ACC112 (cell line): ENCODE data around the gene KRT79.
A peak's percentile ranks its signal among the peaks of the same experiment; 100 is the strongest.

Source experiments
- H2AFZ ChIP-seq: fragments of 200-600 bp; sonication (generic); one replicate; pipeline ENCODE4 v1.6.0; 2017; ENCODE audit warnings: antibody characterized with exemption, low read length; ENCODE audit not compliant: unreplicated experiment
- H3K27ac ChIP-seq: fragments of 200-600 bp; sonication (generic); 2 replicates; pipeline ENCODE4 v1.5.1; 2014; ENCODE audit warnings: low read depth, mild to moderate bottlenecking, antibody characterized with exemption, low read length, moderate library complexity
- H3K27me3 ChIP-seq: fragments of 200-600 bp; sonication (generic); 2 replicates; pipeline ENCODE4 v1.6.1; 2014; ENCODE audit warnings: mild to moderate bottlenecking, antibody characterized with exemption, low read length, moderate library complexity, mixed read lengths; ENCODE audit not compliant: insufficient read depth
- H3K36me3 ChIP-seq: fragments of 200-600 bp; sonication (generic); 2 replicates; pipeline ENCODE4 v1.6.1; 2016; ENCODE audit warnings: mild to moderate bottlenecking, antibody characterized with exemption, low read length, moderate library complexity, mixed read lengths; ENCODE audit not compliant: insufficient read depth
- H3K4me1 ChIP-seq: fragments of 200-600 bp; sonication (generic); one replicate; pipeline ENCODE4 v1.6.1; 2016; ENCODE audit warnings: low read length, mixed read lengths; ENCODE audit not compliant: insufficient read depth, unreplicated experiment, control insufficient read depth
- H3K4me3 ChIP-seq: fragments of 200-600 bp; sonication (generic); 2 replicates; pipeline ENCODE4 v1.5.1; 2014; ENCODE audit warnings: mild to moderate bottlenecking, low read depth, low read length
- H3K79me2 ChIP-seq: fragments of 200-600 bp; sonication (generic); one replicate; pipeline ENCODE4 v1.6.0; 2016; ENCODE audit warnings: low read length; ENCODE audit not compliant: control insufficient read depth, unreplicated experiment, insufficient read depth

The KRT79 gene

GRCh38 chr12:52872644-52873389 lies 38.7 kb upstream of the KRT79 start:
- H2AFZ ChIP-seq = no peak overlapping the region
- no peaks in the 10 kb centered on the region for H3K79me2 ChIP-seq
- peaks cover 49% of the 10 kb centered on the region for H3K4me1 ChIP-seq
- no peaks in the 10 kb centered on the region for H3K36me3 ChIP-seq
- no peaks in the 10 kb centered on the region for H3K27me3 ChIP-seq
- H3K27ac ChIP-seq = peak overlapping the region; percentile 93
- H3K4me3 ChIP-seq = no peak overlapping the region

DNA sequence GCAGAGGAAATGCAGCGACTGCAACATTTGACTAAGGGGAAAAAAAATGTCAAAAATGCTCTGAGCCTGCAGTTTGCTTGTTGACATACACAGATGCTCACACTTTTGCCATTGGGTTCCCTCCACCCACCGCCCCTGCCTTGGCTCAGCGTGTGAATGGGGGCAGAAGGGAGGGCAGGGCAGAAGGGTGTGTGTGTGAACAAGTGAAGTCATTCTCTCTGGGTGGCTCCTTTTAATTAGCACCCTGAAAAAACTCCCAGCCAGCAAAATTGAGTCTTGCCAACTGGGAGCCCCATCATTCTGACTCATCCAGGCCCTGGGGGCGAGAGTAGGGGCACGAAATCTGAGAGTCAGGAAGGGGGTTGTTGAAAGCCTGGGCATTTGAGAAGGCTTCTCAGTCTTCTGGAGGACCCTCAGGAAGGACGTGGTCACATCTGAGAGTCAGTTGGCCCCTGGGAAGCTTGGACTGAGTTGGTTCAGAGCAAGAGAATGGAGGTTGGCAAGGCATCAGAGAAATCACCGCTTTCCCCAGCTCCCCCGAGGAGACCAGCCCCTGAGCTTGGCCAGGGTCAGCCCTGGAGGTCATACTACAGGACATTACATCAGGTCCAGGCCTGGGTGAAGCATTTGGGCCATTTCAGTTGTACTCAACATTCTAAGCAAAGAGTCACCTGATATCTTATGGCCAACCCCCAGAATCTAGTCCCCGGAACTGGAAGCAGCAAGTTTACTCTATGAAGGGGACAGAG lies 37.4 kb upstream of the KRT79 start:
- Histone ChIP-seq H3K4me3 (0 out of 2 replicates have a peak overlapping the region, but pooled peaks have one; percentile 3), H3K79me2 (no peaks in the 10 kb centered on the region), H3K27ac (peak overlapping the region; percentile 93), H3K36me3 (no peaks in the 10 kb centered on the region), H3K27me3 (no peaks in the 10 kb centered on the region), H3K4me1 (peaks cover 49% of the 10 kb centered on the region), H2AFZ (peak overlapping the region; percentile 30)

- Histone ChIP-seq H3K27me3 (no peaks in the 10 kb centered on the region), H3K4me3 (no peak overlapping the region; the same call in 1 of the 2 replicates), H3K36me3 (no peaks in the 10 kb centered on the region), H3K4me1 (peaks cover 49% of the 10 kb centered on the region), H3K27ac (peak overlapping the region; percentile 93), H2AFZ (no peak overlapping the region), H3K79me2 (no peaks in the 10 kb centered on the region)
These were observed 36.5 kb upstream of the KRT79 start for GRCh38 chr12:52870361-52871290.

DNA sequence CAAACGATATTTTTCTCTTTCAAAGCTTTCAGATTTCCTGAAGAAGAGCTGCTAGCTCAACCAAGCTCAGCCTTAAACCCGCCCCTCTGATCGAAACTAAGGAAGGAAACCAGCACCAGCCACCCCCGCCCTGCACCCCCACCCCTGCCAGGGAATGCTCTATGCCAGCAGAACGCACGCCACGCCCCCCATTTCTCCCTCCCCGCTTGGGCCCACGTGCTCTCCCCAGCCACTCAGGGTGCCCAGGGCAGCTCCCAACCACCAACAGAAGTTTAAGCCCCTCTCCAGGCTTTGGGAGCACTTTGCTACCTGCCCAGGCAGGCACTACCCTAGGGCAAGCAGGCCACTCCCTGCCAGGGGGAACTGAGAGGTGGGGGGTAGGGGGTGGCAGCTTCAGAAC lies 33.5 kb upstream of the KRT79 start:
- Histone ChIP-seq H2AFZ (no peak overlapping the region), H3K36me3 (no peaks in the 10 kb centered on the region), H3K4me1 (peaks cover 26% of the 10 kb centered on the region), H3K79me2 (no peaks in the 10 kb centered on the region), H3K4me3 (no peak overlapping the region), H3K27ac (no peak overlapping the region), H3K27me3 (no peaks in the 10 kb centered on the region)

- Histone ChIP-seq H3K27ac (no peak overlapping the region), H2AFZ (no peak overlapping the region)
These were observed 33.0 kb upstream of the KRT79 start for GRCh38 chr12:52867152-52867551.

DNA sequence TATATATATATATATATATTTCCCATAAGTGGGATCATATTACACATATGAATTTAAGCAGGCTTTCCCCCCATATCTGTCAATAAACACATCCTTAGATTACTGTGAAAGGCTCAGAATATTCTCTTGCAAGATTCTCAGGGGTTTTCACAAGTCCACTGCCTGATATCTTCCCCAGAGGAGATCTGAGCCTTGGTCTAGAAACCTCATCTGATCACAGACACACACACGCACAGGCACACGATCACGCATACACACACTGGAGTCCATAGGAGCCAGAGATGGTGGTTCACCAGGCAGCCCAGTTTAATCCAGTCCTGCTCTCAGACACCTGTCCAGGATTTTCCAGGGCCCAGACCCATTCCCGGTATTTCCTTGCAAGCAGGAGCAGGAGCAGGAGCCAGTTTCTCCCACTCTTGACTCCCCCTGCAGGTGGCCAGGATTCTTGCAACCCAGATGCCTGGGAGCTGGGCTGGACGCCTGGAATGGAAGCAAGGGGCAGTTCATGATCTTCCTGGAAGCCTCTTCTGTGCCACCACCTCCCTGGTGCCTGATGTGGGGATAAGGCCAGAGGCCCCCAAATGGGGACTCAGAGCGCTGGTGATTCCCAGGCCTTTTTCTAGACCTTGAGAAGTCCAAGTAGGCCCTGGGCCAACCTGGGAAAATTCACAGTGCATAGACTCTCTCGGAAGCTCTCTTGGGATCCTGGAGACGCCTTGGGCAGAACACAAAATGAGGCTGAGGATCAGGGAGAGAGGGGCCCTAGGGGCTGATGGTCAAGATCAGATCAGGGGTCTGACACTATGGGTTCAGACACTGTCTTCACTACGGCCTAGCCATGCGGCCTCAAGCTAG lies 31.2 kb upstream of the KRT79 start:
- Histone ChIP-seq H3K4me1 (peaks cover 3% of the 10 kb centered on the region), H3K27ac (no peak overlapping the region), H2AFZ (no peak overlapping the region), H3K36me3 (no peaks in the 10 kb centered on the region), H3K79me2 (no peaks in the 10 kb centered on the region), H3K27me3 (no peaks in the 10 kb centered on the region), H3K4me3 (no peak overlapping the region)

More at GRCh38 chr12:52867152-52867551, 33.0 kb upstream of the KRT79 start:
- no peaks in the 10 kb centered on the region for H3K79me2 ChIP-seq
- peaks cover 21% of the 10 kb centered on the region for H3K4me1 ChIP-seq
- H3K27me3 ChIP-seq = no peaks in the 10 kb centered on the region
- no peaks in the 10 kb centered on the region for H3K36me3 ChIP-seq
- H3K4me3 ChIP-seq = no peak overlapping the region

- Histone ChIP-seq H3K27ac (no peak overlapping the region), H3K4me3 (no peak overlapping the region), H3K27me3 (peaks cover 3% of the 10 kb centered on the region; the same call in 1 of the 2 replicates), H2AFZ (no peak overlapping the region), H3K79me2 (no peaks in the 10 kb centered on the region), H3K4me1 (peaks cover 7% of the 10 kb centered on the region), H3K36me3 (no peaks in the 10 kb centered on the region)
These were observed 27.9 kb upstream of the KRT79 start for GRCh38 chr12:52862023-52862422.

DNA sequence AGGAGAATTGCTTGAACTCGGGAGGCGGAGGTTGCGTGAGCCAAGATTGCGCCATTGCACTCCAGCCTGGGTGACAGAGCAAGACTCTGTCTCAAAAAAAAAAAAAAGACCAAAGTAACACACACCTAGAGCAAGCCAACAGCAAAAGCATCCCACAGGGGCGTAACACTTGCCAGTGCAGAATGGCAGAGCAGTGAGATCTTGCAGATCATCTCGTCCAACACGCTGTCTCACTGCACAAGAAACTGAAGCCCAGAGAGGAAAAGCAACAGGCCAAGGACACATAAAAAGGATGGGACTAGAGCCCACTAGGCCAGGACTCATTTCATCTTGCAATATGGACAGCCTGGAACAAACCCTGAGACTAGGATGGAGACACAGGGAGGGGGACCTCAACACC lies 27.4 kb upstream of the KRT79 start:
- Histone ChIP-seq H3K79me2 (no peaks in the 10 kb centered on the region), H3K4me1 (peaks cover 7% of the 10 kb centered on the region), H3K4me3 (no peak overlapping the region), H2AFZ (no peak overlapping the region), H3K36me3 (no peaks in the 10 kb centered on the region), H3K27ac (no peak overlapping the region), H3K27me3 (peaks cover 6% of the 10 kb centered on the region; the same call in 1 of the 2 replicates)

GRCh38 chr12:52860102-52860823 lies 26.2 kb upstream of the KRT79 start:
- H3K36me3 ChIP-seq = no peaks in the 10 kb centered on the region
- peaks cover 7% of the 10 kb centered on the region for H3K4me1 ChIP-seq
- H2AFZ ChIP-seq = no peak overlapping the region
- H3K27ac ChIP-seq = peak overlapping the region; percentile 71
- no peaks in the 10 kb centered on the region for H3K79me2 ChIP-seq
- H3K4me3 ChIP-seq = peak overlapping the region; percentile 12; the same call in 1 of the 2 replicates
- H3K27me3 ChIP-seq = peaks cover 6% of the 10 kb centered on the region; the same call in 1 of the 2 replicates
